Thymus (tissue), 11 donors: Measurements from ENCODE around the gene GLG1. TPM values are rescaled to one million over a fixed set of nuclear protein-coding genes. Genes with fewer than 3 reads are reported as not detected.
"Not testable (repeated sequence)": the region's sequence is repeated elsewhere in the genome, so short reads cannot be mapped to it uniquely, and the experiment has no call there.

Source experiments
- DNase-seq, 9 donors: peaks; one replicate each; pipeline ENCODE4 v3.0.0-alpha.2; 2013; ENCODE audit warnings: low spot score in 9 of 9, low read depth in 6 of 9, missing footprints in 1 of 9
- H3K27ac ChIP-seq, 2 donors: one replicate each; pipeline ENCODE4 v1.5.1; 2013; ENCODE audit warnings: control low read depth in 1 of 2, low read depth in 1 of 2, low read length in 1 of 2, mild to moderate bottlenecking in 1 of 2, moderate library complexity in 1 of 2
- H3K27me3 ChIP-seq, 2 donors: one replicate each; pipeline ENCODE4 v1.5.1; 2013; ENCODE audit warnings: low read length in 1 of 2; ENCODE audit not compliant: control insufficient read depth in 2 of 2, insufficient read depth in 1 of 2
- H3K36me3 ChIP-seq, 2 donors: one replicate each; pipeline ENCODE4 v1.5.1; 2013; ENCODE audit warnings: low read length in 1 of 2, mild to moderate bottlenecking in 1 of 2, moderate library complexity in 1 of 2; ENCODE audit not compliant: control insufficient read depth in 2 of 2, insufficient read depth in 2 of 2
- H3K4me1 ChIP-seq, 2 donors: one replicate each; pipeline ENCODE4 v1.5.1; 2013; ENCODE audit warnings: low read length in 2 of 2; ENCODE audit not compliant: control insufficient read depth in 2 of 2, insufficient read depth in 2 of 2
- H3K4me3 ChIP-seq, 2 donors: one replicate each; pipeline ENCODE4 v1.5.1; 2013; ENCODE audit warnings: low read length in 2 of 2, control low read depth in 1 of 2, mild to moderate bottlenecking in 1 of 2
- H3K9me3 ChIP-seq, 2 donors: one replicate each; pipeline ENCODE4 v1.5.1; 2013; ENCODE audit warnings: low read length in 1 of 2, mild to moderate bottlenecking in 1 of 2; ENCODE audit not compliant: control insufficient read depth in 2 of 2, insufficient read depth in 1 of 2
- WGBS: extraction: QIAGEN DNeasy Blood & Tissue Kit; methylation state at CpG from one replicate; pipeline ENCODE4 v1.1.7; 2013; 5-methylcytosine and 5-hydroxymethylcytosine counted together
- polyA plus RNA-seq: library from polyadenylated mRNA; stranded (reverse); fragments of 200-250 nt; gene quantifications from one replicate; pipeline ENCODE4 v1.2.3, GENCODE V29; 2013
- total RNA-seq: library from RNA; stranded (reverse); fragments of 120-200 nt; gene quantifications from one replicate; pipeline ENCODE4 v1.2.4, GENCODE V29; 2013
- donor health status: healthy.

The GLG1 gene
- total and polyA plus RNA-seq, 2 donors, result 31.7 to 38.4 TPM

DNA sequence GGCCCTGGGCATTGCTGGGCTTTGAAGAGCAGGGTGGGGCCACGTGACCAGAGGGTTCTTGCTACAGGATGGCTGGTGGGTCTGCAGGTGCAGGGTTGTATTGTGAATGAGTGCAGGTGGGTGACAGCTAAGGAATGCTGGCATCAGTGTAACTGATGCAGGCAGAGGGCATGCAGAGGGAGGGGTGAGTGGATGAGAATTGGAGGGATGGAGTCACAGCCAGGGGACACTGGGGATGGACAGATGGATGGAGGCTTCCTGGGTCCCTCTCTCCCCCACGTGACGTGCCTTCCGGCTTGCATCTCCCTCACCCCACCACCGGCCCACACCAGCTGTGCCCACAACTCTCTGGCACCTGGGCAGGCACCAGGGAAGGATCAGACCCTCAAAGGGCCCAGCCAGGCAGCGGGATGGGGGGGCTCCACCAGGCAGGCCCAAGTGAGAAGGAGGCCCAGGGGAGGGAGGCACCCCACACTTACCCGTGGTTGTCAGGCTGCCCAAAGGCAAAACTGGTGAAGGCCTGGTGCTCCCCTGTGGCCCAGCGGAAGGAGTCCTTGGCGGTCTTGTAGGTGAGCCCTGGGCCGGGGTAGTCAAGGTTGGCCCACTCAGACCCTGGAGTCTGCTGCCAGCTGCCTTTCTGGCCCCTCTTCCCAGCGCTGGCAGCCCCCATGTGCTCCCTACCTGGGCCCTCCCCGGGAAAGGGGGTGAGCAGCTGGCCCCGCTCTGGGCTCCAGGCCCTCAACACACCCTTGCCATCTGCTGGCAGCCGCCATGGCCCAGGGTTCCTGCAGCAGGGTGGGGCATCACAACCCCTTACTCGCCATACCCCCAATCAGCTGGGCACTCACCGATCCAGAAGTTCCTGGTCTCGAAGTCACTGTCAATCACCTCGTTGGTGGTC is 196.6 kb downstream of the GLG1 start:
- H3K27ac ChIP-seq, DNase-seq, H3K4me1 ChIP-seq, H3K27me3 ChIP-seq, H3K4me3 ChIP-seq, H3K9me3 ChIP-seq, H3K36me3 ChIP-seq: not testable (repeated sequence)
- WGBS, result 79% methylated on average over 9 of the region's 18 CpGs

DNA sequence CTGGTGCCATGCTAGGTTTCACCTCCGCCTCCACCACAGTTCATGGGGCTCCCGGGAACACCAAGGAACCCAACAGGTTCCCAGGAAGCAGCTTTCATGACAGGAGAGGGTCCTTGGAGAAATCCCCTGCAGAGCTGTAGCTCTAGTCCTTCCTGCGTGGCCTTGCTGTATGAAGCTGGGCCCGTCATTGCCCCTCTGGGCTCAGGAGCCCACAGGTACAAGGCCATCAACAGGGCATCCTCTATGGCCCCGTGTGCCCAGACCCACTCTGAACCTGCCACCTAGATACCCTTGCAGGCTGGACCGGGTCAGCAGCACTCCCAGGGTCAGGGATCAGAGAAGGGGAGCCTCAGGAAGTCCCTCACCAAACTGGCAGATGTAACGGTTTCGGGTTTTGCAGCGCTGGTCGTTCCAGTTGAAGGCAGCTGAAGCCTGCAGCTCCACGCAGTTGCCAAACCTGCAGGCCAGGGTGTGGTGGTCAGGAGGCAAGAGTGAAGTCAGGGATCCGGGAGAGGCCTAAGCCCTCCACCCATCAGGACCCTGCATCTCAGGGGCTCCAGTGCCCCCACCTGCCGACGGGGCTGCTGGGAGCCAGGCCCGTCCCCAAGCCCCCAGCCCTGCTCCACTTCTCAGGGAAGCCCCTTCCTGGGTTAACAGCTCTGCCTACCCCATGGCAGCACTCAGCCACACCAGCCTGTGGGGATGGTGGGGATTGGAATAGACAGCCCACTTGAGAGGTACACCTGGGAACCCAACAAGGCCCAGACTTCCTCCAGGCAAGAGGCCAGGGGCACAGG is 197.5 kb downstream of the GLG1 start:
- 95% methylated on average over 12 of the region's 15 CpGs for WGBS
- DNase-seq, H3K27ac ChIP-seq, H3K4me1 ChIP-seq, H3K4me3 ChIP-seq, H3K36me3 ChIP-seq, H3K27me3 ChIP-seq, H3K9me3 ChIP-seq: not testable (repeated sequence)

DNA sequence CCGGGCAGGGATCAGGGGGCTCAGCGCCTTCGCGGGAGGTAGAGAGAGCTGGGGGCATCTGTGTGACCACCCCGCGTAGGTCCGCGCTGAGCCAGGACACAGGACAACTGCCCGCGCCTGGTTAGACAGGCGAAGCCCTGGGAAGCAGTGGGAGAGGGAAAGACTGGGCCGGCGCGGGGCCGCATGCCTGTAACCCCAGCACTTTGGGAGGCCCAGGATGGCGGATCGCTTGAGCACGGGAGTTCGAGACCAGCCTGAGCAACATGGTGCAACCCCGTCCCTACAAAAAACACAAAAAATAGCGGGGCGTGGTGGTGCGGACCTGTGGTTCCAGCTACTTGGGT is 199.6 kb downstream of the GLG1 start:
- H3K9me3 ChIP-seq, H3K27me3 ChIP-seq, H3K4me3 ChIP-seq, DNase-seq, H3K4me1 ChIP-seq, H3K36me3 ChIP-seq, H3K27ac ChIP-seq: not testable (repeated sequence)
- WGBS, result 27% methylated on average over 15 of the region's 23 CpGs

DNA sequence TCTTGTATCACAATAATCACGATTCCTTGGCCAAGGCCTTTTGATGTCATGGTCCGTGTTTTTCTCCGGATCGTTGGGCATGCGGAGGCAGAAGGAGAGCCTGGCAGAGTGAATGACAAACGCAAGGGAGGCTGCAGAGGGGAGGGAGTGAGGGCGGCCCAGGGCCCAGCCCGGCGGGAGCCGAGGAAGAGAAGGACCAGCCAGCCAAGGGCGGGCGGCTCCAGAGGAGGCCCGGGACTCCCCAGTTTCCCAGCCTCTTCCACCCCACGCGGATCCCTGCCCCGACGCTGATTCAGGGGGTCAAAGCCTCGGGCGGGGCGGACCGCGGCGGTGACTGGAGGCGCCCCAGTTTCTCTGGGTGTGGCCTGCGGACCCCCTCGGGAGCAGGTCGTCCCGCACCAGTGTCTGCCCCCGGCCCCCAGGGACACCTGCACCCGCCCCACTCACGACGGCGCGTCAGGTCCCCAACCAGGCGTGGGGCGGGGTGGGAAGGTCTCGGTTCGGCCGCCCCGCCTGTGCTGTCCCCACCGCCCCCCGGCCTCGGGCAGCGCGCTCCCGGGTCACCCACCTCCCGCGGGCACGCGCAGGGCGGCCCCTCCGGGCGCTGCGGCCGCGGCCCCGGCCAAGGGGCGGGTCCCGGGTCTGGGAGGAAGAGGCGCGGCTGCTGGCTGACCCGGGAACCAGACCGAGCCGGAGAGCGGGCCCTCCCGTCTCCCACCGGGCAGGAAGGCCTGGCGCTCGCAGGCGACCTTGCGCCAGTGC is 200.1 kb downstream of the GLG1 start:
- not testable (repeated sequence) for H3K4me1 ChIP-seq, H3K27me3 ChIP-seq, H3K9me3 ChIP-seq, H3K4me3 ChIP-seq, DNase-seq, H3K36me3 ChIP-seq, H3K27ac ChIP-seq
- 7% methylated on average over 25 of the region's 71 CpGs for WGBS

DNA sequence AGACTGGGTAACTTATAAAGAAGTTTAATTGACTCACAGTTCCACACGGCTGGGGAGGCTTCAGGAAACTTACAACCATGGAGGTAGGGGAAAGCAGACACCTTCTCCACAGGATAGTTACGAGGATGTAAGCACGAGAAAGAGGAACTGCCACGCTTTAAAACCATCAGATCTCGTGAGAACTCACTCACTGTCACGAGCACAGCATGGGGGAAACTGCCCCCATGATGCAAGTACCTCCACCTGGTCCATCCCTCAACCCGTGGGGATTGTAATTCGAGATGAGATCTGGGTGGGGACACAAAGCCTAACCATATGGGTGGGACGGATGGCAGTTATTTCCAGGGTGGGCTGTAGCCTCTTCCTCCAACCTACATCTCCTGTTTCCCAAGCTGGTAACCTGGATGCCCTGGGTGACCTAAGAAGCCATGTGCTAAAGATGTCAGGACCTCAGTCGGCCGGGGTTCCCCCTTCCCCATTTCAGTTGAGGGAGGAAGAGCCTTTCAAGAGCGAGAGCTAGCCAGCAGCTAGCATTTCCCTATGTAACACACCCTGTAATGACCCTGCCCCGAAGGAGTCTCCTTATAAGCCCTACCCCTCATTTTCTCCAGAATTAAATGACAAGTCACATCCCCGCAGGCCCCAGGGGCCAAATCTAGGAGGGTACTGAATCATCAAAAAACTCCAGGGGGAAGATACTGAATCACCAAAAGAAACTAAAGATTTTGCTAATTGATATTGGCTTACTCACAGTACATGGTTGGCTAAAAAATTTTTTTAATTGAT is 202.6 kb downstream of the GLG1 start:
- not testable (repeated sequence) for H3K27me3 ChIP-seq, H3K4me3 ChIP-seq

DNA sequence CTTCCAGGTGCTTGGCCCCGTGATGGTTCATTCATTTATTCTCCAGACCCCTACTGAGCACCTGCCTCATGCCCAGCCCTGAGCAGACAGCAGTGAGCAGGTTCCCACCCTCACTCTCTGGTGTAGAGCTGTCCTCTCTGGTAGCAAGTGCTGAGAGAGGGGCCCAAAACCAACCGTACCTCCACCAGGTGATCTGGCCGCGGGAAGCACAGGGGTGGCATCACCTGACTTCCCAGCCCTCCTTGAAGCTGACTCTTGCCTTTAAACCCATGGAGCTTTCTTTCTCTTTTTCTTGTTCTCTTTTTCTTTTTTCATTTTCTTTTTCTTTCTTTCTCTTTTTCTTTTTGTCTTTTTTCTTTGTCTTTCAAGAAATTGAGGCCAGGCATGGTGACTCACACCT is 206.7 kb downstream of the GLG1 start:
- not testable (repeated sequence) for H3K27me3 ChIP-seq, H3K27ac ChIP-seq, H3K4me3 ChIP-seq, H3K36me3 ChIP-seq, H3K9me3 ChIP-seq, DNase-seq, H3K4me1 ChIP-seq
- WGBS, result 93% methylated on average over 3 of the region's 4 CpGs

More for the DNA sequence above, 202.6 kb downstream of the GLG1 start:
- WGBS, result 67% methylated on average over 6 of the region's 14 CpGs
- not testable (repeated sequence) for DNase-seq, H3K36me3 ChIP-seq, H3K4me1 ChIP-seq, H3K27ac ChIP-seq, H3K9me3 ChIP-seq

DNA sequence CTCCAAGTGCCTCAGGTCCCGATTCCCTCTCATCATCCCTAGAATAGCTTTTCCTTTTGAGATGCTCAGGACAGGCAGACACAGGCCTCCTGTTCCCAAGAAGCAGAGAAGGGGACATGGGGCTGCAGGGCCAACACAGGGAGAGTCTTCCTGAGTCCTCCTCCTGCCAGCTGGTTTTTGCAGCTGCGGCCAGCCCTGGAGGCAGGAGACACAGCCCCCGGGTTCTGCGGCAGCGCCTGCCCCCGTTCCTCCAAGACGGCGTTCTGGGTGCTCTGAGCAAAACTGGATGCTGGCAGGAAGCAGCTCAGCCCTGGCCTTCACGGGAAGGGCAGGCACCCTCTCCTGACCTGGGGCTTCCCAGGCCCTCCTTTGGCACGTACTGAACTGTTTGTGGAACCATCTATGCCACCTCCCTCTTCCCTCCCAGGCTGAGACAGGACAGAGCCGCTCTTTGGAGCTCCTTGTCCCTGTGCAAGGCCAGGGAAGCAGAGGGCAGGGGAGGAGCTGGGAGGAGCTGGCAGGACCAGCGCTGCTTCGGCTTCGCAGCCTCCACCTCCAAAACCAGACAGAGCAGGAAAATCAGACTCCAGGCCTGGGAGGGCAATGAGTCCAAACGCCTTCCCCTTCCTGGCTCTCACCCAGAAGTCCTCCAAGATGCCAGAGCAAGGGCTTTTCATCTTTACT is 208.6 kb downstream of the GLG1 start:
- H3K4me3 ChIP-seq, H3K27ac ChIP-seq: not testable (repeated sequence)
- 75% methylated on average over 11 of the region's 15 CpGs for WGBS

More for the DNA sequence above, 208.6 kb downstream of the GLG1 start:
- H3K36me3 ChIP-seq, H3K4me1 ChIP-seq, H3K9me3 ChIP-seq, H3K27me3 ChIP-seq, DNase-seq: not testable (repeated sequence)
